HEK293 (cell line): ENCODE results near the gene HGFAC.
A peak's percentile ranks its signal among the peaks of the same experiment; 100 is the strongest.

ENCODE experiments used
- CTCF ChIA-PET: fragments of 350-600 bp; formaldehyde crosslinking; extraction: SDS; loops from one replicate; lab custom pipeline; 2021; ENCODE audit warnings: antibody characterized with exemption; lab: Yijun Ruan, JAX
- POLR2A ChIA-PET: fragments of 300-600 bp; formaldehyde crosslinking; extraction: SDS; loops from one replicate; lab custom pipeline; 2020; ENCODE audit warnings: antibody characterized with exemption, inconsistent platforms; lab: Yijun Ruan, JAX
- H3K27ac ChIP-seq: fragments of 200-500 bp; sonication (Bioruptor generic); 2 replicates; pipeline ENCODE4 v1.5.1; 2014; ENCODE audit warnings: low read depth, low read length, control low read depth, inconsistent platforms; ENCODE audit errors: extremely low read depth
- H3K36me3 ChIP-seq, 2 experiments: fragments of 200-500 bp in 1 of 2; sonication (Bioruptor generic) in 1 of 2; 1 replicate in 1 of 2; 2 replicates in 1 of 2; pipeline ENCODE4 v1.5.1; 2014 to 2017; ENCODE audit warnings: inconsistent platforms in 2 of 2, low read length in 2 of 2; ENCODE audit not compliant: control insufficient read depth in 2 of 2, insufficient read depth in 1 of 2
- H3K4me1 ChIP-seq: fragments of 200-500 bp; sonication (Bioruptor generic); 2 replicates; pipeline ENCODE4 v1.5.1; 2014; ENCODE audit warnings: mild to moderate bottlenecking, low read length, inconsistent platforms; ENCODE audit not compliant: control insufficient read depth, insufficient read depth
- H3K4me3 ChIP-seq: 2 replicates; pipeline ENCODE4 v1.5.1; 2011; ENCODE audit warnings: low read depth, mild to moderate bottlenecking, control low read depth, low read length, moderate library complexity
- H3K9me3 ChIP-seq: fragments of 200-500 bp; sonication (Bioruptor generic); 2 replicates; pipeline ENCODE4 v1.5.1; 2014; ENCODE audit warnings: low read depth, low read length, inconsistent platforms; ENCODE audit not compliant: control insufficient read depth, insufficient read depth
- GLIS2 ChIP-seq: fragments of 450-650 bp; formaldehyde crosslinking; IDR thresholded peaks from 2 replicates; pipeline ENCODE4 v1.5.1; 2016; ENCODE audit warnings: missing biosample characterization, missing genetic modification characterization
- HOXD13 ChIP-seq: sonication (generic); formaldehyde crosslinking; IDR thresholded peaks from 2 replicates; pipeline ENCODE4 v1.8.0; 2022; ENCODE audit warnings: missing genetic modification reagents, borderline replicate concordance
- SP2 ChIP-seq: fragments of 450-650 bp; formaldehyde crosslinking; IDR thresholded peaks from 2 replicates; pipeline ENCODE4 v1.5.1; 2016; ENCODE audit warnings: missing biosample characterization, missing genetic modification characterization
- ZFP37 ChIP-seq: fragments of 450-650 bp; formaldehyde crosslinking; IDR thresholded peaks from 2 replicates; pipeline ENCODE4 v1.5.1; 2016; ENCODE audit warnings: missing biosample characterization, missing genetic modification characterization
- ZNF114 ChIP-seq: fragments of 450-650 bp; formaldehyde crosslinking; IDR thresholded peaks from 2 replicates; pipeline ENCODE4 v1.5.0; 2017; ENCODE audit warnings: missing biosample characterization, missing genetic modification characterization
- ZNF132 ChIP-seq: fragments of 450-650 bp; formaldehyde crosslinking; IDR thresholded peaks from 2 replicates; pipeline ENCODE4 v1.5.1; 2017; ENCODE audit warnings: missing biosample characterization, missing genetic modification characterization, borderline replicate concordance
- ZNF202 ChIP-seq: fragments of 450-650 bp; formaldehyde crosslinking; IDR thresholded peaks from 2 replicates; pipeline ENCODE4 v1.5.1; 2016; ENCODE audit warnings: missing biosample characterization, missing genetic modification characterization, borderline replicate concordance
- ZNF221 ChIP-seq: fragments of 450-650 bp; formaldehyde crosslinking; IDR thresholded peaks from 2 replicates; pipeline ENCODE4 v1.5.1; 2017; ENCODE audit warnings: missing biosample characterization, missing genetic modification characterization, borderline replicate concordance
- ZNF311 ChIP-seq: fragments of 450-650 bp; formaldehyde crosslinking; IDR thresholded peaks from 2 replicates; pipeline ENCODE4 v1.5.1; 2017; ENCODE audit warnings: missing biosample characterization, missing genetic modification characterization, borderline replicate concordance
- ZNF354C ChIP-seq: fragments of 450-650 bp; formaldehyde crosslinking; IDR thresholded peaks from 2 replicates; pipeline ENCODE4 v1.5.1; 2016; ENCODE audit warnings: missing biosample characterization, missing genetic modification characterization, low read depth, borderline replicate concordance
- ZNF37A ChIP-seq: fragments of 450-650 bp; IDR thresholded peaks from 2 replicates; pipeline ENCODE4 v1.5.1; 2018; ENCODE audit warnings: missing biosample characterization, missing genetic modification characterization
- ZNF488 ChIP-seq: fragments of 450-650 bp; formaldehyde crosslinking; IDR thresholded peaks from 2 replicates; pipeline ENCODE4 v1.5.1; 2016; ENCODE audit warnings: missing biosample characterization, missing genetic modification characterization
- ZNF600 ChIP-seq: fragments of 450-650 bp; formaldehyde crosslinking; IDR thresholded peaks from 2 replicates; pipeline ENCODE4 v1.5.1; 2016; ENCODE audit warnings: missing biosample characterization, missing genetic modification characterization
- ZNF701 ChIP-seq: fragments of 450-650 bp; formaldehyde crosslinking; IDR thresholded peaks from 2 replicates; pipeline ENCODE4 v1.5.1; 2016; ENCODE audit warnings: missing biosample characterization, missing genetic modification characterization
- ZNF707 ChIP-seq: fragments of 450-650 bp; formaldehyde crosslinking; IDR thresholded peaks from 2 replicates; pipeline ENCODE4 v1.5.1; 2016; ENCODE audit warnings: missing biosample characterization, missing genetic modification characterization
- ZNF830 ChIP-seq: fragments of 450-650 bp; IDR thresholded peaks from 2 replicates; pipeline ENCODE4 v1.5.0; 2018; ENCODE audit warnings: missing biosample characterization, missing genetic modification characterization, low read depth, mild to moderate bottlenecking, moderate library complexity
- ZNF837 ChIP-seq: fragments of 450-650 bp; formaldehyde crosslinking; IDR thresholded peaks from 2 replicates; pipeline ENCODE4 v1.5.1; 2016; ENCODE audit warnings: missing biosample characterization, missing genetic modification characterization
- ZSCAN30 ChIP-seq: fragments of 450-650 bp; IDR thresholded peaks from 2 replicates; pipeline ENCODE4 v1.5.1; 2018; ENCODE audit warnings: missing biosample characterization, mild to moderate bottlenecking, missing genetic modification characterization, moderate library complexity
- TF ChIP-seq, protein P1 (sequence below): fragments of 450-650 bp; formaldehyde crosslinking; IDR thresholded peaks from 2 replicates; pipeline ENCODE4 v1.5.1; 2016; ENCODE audit warnings: missing biosample characterization, missing genetic modification characterization
- TF ChIP-seq, protein P2 (sequence below): fragments of 450-650 bp; formaldehyde crosslinking; IDR thresholded peaks from 2 replicates; pipeline ENCODE4 v1.5.1; 2016; ENCODE audit warnings: missing biosample characterization, missing genetic modification characterization
- TF ChIP-seq, protein P3 (sequence below): fragments of 450-650 bp; formaldehyde crosslinking; IDR thresholded peaks from 2 replicates; pipeline ENCODE4 v1.5.1; 2016; ENCODE audit warnings: missing biosample characterization, missing genetic modification characterization, borderline replicate concordance

The HGFAC gene

GRCh38 chr4:3440979-3441500, 728 bp upstream of the HGFAC start:
- no peak overlapping the region for H3K27ac ChIP-seq
- TF ChIP-seq GLIS2 (0 out of 2 replicates have a peak, but pooled peaks have one; percentile 22), ZNF488 (tag by site-specific recombination) (no peak), ZNF830 (tag by site-specific recombination) (no peak), ZNF707 (tag by site-specific recombination) (no peak), ZNF701 (tag by site-specific recombination) (no peak), ZNF354C (no peak), ZNF837 (tag by site-specific recombination) (no peak), ZSCAN30 (tag by site-specific recombination) (no peak), HOXD13 (CRISPR knock-in tag) (no peak), ZNF600 (peak; percentile 82)
- TF ChIP-seq, protein P1, sequence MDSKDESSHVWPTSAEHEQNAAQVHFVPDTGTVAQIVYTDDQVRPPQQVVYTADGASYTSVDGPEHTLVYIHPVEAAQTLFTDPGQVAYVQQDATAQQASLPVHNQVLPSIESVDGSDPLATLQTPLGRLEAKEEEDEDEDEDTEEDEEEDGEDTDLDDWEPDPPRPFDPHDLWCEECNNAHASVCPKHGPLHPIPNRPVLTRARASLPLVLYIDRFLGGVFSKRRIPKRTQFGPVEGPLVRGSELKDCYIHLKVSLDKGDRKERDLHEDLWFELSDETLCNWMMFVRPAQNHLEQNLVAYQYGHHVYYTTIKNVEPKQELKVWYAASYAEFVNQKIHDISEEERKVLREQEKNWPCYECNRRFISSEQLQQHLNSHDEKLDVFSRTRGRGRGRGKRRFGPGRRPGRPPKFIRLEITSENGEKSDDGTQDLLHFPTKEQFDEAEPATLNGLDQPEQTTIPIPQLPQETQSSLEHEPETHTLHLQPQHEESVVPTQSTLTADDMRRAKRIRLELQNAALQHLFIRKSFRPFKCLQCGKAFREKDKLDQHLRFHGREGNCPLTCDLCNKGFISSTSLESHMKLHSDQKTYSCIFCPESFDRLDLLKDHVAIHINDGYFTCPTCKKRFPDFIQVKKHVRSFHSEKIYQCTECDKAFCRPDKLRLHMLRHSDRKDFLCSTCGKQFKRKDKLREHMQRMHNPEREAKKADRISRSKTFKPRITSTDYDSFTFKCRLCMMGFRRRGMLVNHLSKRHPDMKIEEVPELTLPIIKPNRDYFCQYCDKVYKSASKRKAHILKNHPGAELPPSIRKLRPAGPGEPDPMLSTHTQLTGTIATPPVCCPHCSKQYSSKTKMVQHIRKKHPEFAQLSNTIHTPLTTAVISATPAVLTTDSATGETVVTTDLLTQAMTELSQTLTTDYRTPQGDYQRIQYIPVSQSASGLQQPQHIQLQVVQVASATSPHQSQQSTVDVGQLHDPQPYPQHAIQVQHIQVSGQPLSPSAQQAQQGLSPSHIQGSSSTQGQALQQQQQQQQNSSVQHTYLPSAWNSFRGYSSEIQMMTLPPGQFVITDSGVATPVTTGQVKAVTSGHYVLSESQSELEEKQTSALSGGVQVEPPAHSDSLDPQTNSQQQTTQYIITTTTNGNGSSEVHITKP: 0 out of 2 replicates have a peak, but pooled peaks have one; percentile 23
- TF ChIP-seq, all 188 proteins: peak for 3
- no peaks in the 10 kb centered on the region for H3K36me3 ChIP-seq
- H3K9me3 ChIP-seq: no peaks in the 10 kb centered on the region
- CTCF ChIA-PET: interaction anchor here (0.6 to 1.9 kb wide), 4 partner anchors 32 to 334 kb away, joined by 3 to 7 read pairs (median 6); no protein-coding TSS in a partner anchor
- POLR2A ChIA-PET: no interaction called here
- no peaks in the 10 kb centered on the region for H3K4me1 ChIP-seq
- no peak overlapping the region for H3K4me3 ChIP-seq

GRCh38 chr4:3442460-3442958, 741 bp downstream of the HGFAC start:
- no peaks in the 10 kb centered on the region for H3K9me3 ChIP-seq
- POLR2A ChIA-PET: no interaction called here
- CTCF ChIA-PET: interaction anchor here (1.4 to 1.9 kb wide), 3 partner anchors 38 to 97 kb away, joined by 5 to 7 read pairs (median 6); no protein-coding TSS in a partner anchor
- H3K36me3 ChIP-seq: no peaks in the 10 kb centered on the region
- H3K4me1 ChIP-seq: no peaks in the 10 kb centered on the region
- no peak overlapping the region for H3K4me3 ChIP-seq
- no peak for TF ChIP-seq ZNF132
- TF ChIP-seq ZNF114 (tag by site-specific recombination): no peak
- TF ChIP-seq ZNF37A (tag by site-specific recombination): no peak
- no peak for TF ChIP-seq ZNF221 (tag by site-specific recombination)
- TF ChIP-seq, protein P2, sequence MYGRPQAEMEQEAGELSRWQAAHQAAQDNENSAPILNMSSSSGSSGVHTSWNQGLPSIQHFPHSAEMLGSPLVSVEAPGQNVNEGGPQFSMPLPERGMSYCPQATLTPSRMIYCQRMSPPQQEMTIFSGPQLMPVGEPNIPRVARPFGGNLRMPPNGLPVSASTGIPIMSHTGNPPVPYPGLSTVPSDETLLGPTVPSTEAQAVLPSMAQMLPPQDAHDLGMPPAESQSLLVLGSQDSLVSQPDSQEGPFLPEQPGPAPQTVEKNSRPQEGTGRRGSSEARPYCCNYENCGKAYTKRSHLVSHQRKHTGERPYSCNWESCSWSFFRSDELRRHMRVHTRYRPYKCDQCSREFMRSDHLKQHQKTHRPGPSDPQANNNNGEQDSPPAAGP: no peak
- TF ChIP-seq HOXD13 (CRISPR knock-in tag): no peak
- no peak for TF ChIP-seq ZNF311 (tag by site-specific recombination)
- TF ChIP-seq, protein P3, sequence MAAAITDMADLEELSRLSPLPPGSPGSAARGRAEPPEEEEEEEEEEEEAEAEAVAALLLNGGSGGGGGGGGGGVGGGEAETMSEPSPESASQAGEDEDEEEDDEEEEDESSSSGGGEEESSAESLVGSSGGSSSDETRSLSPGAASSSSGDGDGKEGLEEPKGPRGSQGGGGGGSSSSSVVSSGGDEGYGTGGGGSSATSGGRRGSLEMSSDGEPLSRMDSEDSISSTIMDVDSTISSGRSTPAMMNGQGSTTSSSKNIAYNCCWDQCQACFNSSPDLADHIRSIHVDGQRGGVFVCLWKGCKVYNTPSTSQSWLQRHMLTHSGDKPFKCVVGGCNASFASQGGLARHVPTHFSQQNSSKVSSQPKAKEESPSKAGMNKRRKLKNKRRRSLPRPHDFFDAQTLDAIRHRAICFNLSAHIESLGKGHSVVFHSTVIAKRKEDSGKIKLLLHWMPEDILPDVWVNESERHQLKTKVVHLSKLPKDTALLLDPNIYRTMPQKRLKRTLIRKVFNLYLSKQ (tag by site-specific recombination): no peak
- TF ChIP-seq ZFP37 (tag by site-specific recombination): no peak
- TF ChIP-seq SP2: no peak
- TF ChIP-seq ZNF202 (tag by site-specific recombination): no peak
- TF ChIP-seq, all 188 proteins: peak for 0
- no peak overlapping the region for H3K27ac ChIP-seq
